Left colon (tissue), 2 donors: ENCODE measurements around the gene MYBPC2. TPM values are rescaled to one million over a fixed set of nuclear protein-coding genes. Genes with fewer than 3 reads are reported as not detected.
"Not testable (repeated sequence)": the region's sequence is repeated elsewhere in the genome, so short reads cannot be mapped to it uniquely, and the experiment has no call there.

Experiments
- ATAC-seq: fragments of 200-7000 bp; cut with Tn5 transposase; one replicate; pipeline ENCODE4 v1.9.1; 2020; ENCODE audit warnings: mild to moderate bottlenecking, moderate library complexity
- DNase-seq, 2 donors: peaks; one replicate each; pipeline ENCODE4 v3.0.0-alpha.2; 2020
- intact Hi-C, 2 donors: fragments of 100-400 bp; cut with DNase I in 1 of 2; cut with micrococcal nuclease in 1 of 2; formaldehyde crosslinking; loops; one replicate each; pipeline versions ENCODE4 v1.11.2 to v1.14.0; 2022; cut with DNase I, micrococcal nuclease
- total RNA-seq, 2 donors: library from RNA; stranded (reverse); fragmentation: NEBNext Ultra II Directional; extraction: Animal tissue kit (Norgen Biotek cat#: 25700); gene quantifications; one replicate each; pipeline ENCODE4 v1.2.1, GENCODE V29; 2021
- donor health status: DM: no; HTN: no; CAD: no.
- donor health status: DM: yes; HTN: yes; CAD: no.

MYBPC2 gene
- total RNA-seq, 2 donors from 2014 or later = 0.06 TPM; not detected in 1

DNA sequence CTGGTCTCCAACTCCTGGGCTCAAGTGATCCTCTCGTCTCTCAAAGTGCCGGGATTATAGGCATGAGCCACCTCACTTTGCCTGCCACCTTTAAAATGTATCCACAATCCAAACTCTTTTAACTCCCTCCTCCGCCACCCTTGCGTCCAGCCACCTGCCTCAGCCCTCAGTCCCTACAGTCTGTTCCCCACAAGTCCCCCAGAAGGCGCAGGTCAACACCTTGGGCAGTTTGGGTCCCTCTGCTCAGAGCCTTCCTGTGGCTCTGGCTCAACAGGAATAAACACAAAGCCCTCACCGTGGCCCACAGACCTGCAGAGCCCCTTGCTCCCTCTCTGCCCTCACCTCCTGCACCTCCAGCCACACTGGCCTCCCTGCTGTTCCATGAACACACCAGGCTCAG, 36.1 kb downstream of the MYBPC2 start:
- intact Hi-C loops = loop anchor here in 1 of 2 donors (10.0 kb wide), 1 partner anchor 104 kb away; the partner anchor contains the start of gene NAPSA
- ATAC-seq (no peak), DNase-seq (no peak)

GRCh38 chr19:50473336-50473735, 40.6 kb downstream of the MYBPC2 start:
- intact Hi-C loops, DNase-seq, ATAC-seq: not testable (repeated sequence)

DNA sequence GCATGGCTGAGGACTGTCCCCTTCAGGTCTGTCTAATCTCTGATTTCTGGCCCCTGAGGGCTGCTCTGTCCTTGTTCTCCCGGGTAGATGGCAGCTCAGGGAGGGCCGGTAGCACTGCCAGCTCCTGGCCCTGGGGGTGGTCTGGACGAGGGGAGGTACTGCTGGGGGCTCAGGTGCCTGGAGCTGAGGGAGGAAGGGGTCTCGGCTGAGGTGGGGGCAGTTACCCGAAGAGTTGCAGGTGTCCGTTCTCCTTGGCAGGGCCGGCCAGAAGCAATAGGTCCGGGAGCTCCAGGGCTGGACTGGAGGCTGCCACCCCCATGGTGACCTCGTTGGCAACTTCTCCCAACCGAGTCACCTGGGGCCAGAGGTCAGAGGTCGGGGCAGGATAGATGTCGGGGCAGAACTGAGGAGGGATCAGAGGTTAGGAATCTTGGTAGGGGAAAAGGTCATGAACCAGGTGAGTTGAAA, 42.4 kb downstream of the MYBPC2 start:
- DNase-seq (no peak), ATAC-seq (no peak)
- intact Hi-C loops = no loop called here

DNA sequence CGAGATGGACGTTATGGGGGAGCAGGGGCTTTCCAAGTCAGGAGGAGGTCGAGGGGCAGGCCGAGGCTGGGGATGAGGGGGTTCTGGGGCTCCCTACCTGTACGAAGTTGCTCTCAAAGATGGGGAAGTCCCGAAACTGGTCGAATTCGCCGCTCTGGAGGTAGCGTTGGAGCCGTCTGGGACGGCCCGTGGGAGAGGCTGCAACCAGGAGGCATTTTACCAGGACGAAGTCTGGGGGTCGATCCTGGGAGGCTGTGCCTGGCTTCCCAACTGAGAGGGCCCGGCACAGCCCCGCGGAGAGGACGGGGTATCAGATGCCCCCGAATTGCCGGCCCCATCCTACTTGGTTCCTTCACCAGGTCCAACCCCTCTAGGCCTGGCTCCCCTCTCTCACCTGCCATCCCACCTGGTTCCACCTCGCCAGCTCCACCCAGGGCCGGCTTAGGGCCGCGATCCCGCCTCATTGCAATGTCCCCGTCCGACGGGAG, 43.1 kb downstream of the MYBPC2 start:
- intact Hi-C loops = no loop called here
- DNase-seq = no peak
- ATAC-seq = no peak

GRCh38 chr19:50476224-50476906, 43.7 kb downstream of the MYBPC2 start, which contains the start of the genes EMC10 and GARIN5A:
Gene EMC10 (plus strand): TSS chr19:50476507. CDS start chr19:50476545, 38 bp downstream.
Gene GARIN5A (minus strand): TSS chr19:50476848. CDS start chr19:50476388, 460 bp downstream.
- intact Hi-C loops = no loop called here
- peak; percentile 95 for ATAC-seq

GRCh38 chr19:50476907-50477238, 44.2 kb downstream of the MYBPC2 start:
- intact Hi-C loops = no loop called here
- no peak for ATAC-seq
- DNase-seq = peak in 1 of 2 donors; percentile 92

More at GRCh38 chr19:50476224-50476906, 43.7 kb downstream of the MYBPC2 start, which contains the start of the genes EMC10 and GARIN5A:
- peak; percentile 92 to 94 for DNase-seq

- no peak for DNase-seq
- intact Hi-C loops = no loop called here
- no peak for ATAC-seq
These were observed 45.2 kb downstream of the MYBPC2 start for GRCh38 chr19:50477751-50478515.

DNA sequence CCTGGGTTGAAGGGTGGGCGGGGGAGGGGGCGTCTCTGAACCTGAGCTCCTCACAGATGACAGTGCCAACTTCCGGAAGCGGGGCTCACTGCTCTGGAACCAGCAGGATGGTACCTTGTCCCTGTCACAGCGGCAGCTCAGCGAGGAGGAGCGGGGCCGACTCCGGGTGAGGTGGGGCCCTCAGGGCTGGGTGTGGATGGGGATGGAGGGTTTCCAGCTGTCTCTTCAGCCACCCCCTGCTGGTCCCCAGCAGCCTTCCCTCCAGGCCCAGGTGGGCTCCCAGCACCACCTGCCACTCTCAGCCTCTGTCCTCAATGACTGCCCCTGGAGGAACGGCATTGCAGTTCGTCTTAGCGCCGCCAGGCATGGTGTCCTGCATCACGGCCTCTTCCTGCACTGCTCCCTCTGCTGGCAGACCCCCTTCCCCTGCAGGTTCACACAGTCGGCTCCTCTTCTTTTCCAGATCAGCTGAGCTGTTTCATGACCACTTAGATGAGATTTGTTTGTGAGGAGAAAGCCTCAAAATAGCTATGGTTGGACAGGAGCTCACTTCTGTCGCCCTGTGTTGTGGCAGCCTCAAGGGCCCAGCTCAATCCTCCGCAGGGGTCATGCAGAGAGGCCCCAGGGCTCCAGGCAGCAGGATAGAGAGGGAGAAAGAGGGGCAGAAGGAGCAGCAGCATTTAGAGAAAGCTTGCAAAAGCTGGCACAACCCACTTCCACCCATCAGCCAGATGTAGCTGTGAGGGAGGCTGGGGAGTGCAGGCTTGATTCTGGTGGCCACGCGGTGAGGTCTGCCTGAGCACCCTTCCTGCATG, 46.4 kb downstream of the MYBPC2 start:
- intact Hi-C loops = no loop called here

DNA sequence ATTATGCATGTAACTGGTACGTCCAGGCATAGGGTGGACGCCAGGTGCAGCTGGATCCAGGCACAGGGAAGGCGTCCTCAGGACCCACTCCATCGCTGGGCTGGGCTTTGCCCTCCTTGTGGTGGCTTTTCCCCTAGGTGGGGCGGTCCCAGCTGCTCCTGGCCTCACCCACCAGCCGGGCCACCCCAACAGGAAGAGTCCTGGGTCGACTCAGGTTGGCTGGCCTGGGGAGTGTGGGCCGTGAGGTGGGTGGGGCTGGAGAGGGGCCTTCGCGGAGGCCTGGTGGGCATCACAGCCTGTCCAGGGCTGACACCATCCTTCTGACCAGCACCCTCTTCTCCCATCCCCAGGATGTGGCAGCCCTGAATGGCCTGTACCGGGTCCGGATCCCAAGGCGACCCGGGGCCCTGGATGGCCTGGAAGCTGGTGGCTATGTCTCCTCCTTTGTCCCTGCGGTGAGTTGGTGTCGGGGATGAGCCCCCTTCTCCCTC, 47.1 kb downstream of the MYBPC2 start:
- DNase-seq = no peak
- no peak for ATAC-seq
- intact Hi-C loops = no loop called here

More for the DNA sequence above, 46.4 kb downstream of the MYBPC2 start:
- ATAC-seq (no peak), DNase-seq (no peak)

GRCh38 chr19:50480281-50481111, 47.8 kb downstream of the MYBPC2 start:
- intact Hi-C loops = no loop called here

GRCh38 chr19:50481351-50482149, 48.9 kb downstream of the MYBPC2 start:
- no peak for ATAC-seq
- DNase-seq = no peak

More at GRCh38 chr19:50480281-50481111, 47.8 kb downstream of the MYBPC2 start:
- DNase-seq (no peak), ATAC-seq (no peak)

GRCh38 chr19:50482271-50482855, 49.7 kb downstream of the MYBPC2 start:
- intact Hi-C loops = no loop called here
- no peak for ATAC-seq
- no peak for DNase-seq

More at GRCh38 chr19:50481351-50482149, 48.9 kb downstream of the MYBPC2 start:
- intact Hi-C loops = no loop called here

GRCh38 chr19:50482916-50483315, 50.2 kb downstream of the MYBPC2 start:
- DNase-seq (no peak), ATAC-seq (no peak)
- intact Hi-C loops = no loop called here

GRCh38 chr19:50485284-50485955, 52.7 kb downstream of the MYBPC2 start:
- intact Hi-C loops = no loop called here
- ATAC-seq (no peak), DNase-seq (no peak)

GRCh38 chr19:50486823-50487515, 54.3 kb downstream of the MYBPC2 start:
- peak in 1 of 2 donors; percentile 40 for DNase-seq
- intact Hi-C loops = no loop called here
- ATAC-seq = no peak
